HepG2 (cell line): ENCODE measurements around the gene PLIN5. TPM values are rescaled to one million over a fixed set of nuclear protein-coding genes. Genes with fewer than 3 reads are reported as not detected.

Experiments used
- AGO1 ChIP-seq: fragments of 200-400 bp; formaldehyde crosslinking; IDR thresholded peaks from 2 replicates; pipeline ENCODE4 v1.6.1; 2017; ENCODE audit warnings: mild to moderate bottlenecking, low read depth, low read length, moderate library complexity; ENCODE audit not compliant: poor library complexity, severe bottlenecking
- AHDC1 ChIP-seq: sonication (generic); formaldehyde crosslinking; IDR thresholded peaks from 2 replicates; pipeline ENCODE4 v1.5.1; 2020; ENCODE audit warnings: mild to moderate bottlenecking, missing genetic modification reagents, borderline replicate concordance
- ATF2 ChIP-seq: sonication (generic); formaldehyde crosslinking; IDR thresholded peaks from 2 replicates; pipeline ENCODE4 v1.4.0; 2020; ENCODE audit warnings: missing genetic modification reagents
- BCL3 ChIP-seq: sonication (generic); formaldehyde crosslinking; IDR thresholded peaks from 2 replicates; pipeline ENCODE4 v1.5.1; 2020; ENCODE audit warnings: mild to moderate bottlenecking, missing genetic modification reagents, moderate library complexity
- IKZF1 ChIP-seq: fragments of 450-650 bp; IDR thresholded peaks from 2 replicates; pipeline ENCODE4 v1.7.1; 2016
- KDM6A ChIP-seq: IDR thresholded peaks from 2 replicates; pipeline ENCODE4 v1.6.1; 2016; ENCODE audit warnings: low read depth
- KLF6 ChIP-seq: IDR thresholded peaks from 2 replicates; pipeline ENCODE4 v1.8.0; 2016; ENCODE audit warnings: missing biosample characterization, missing genetic modification reagents
- MED13 ChIP-seq: sonication (generic); formaldehyde crosslinking; IDR thresholded peaks from 2 replicates; pipeline ENCODE4 v1.5.0; 2020; ENCODE audit warnings: missing genetic modification reagents
- NCOA5 ChIP-seq: sonication (generic); formaldehyde crosslinking; IDR thresholded peaks from 2 replicates; pipeline ENCODE4 v1.4.0; 2020; ENCODE audit warnings: missing genetic modification reagents
- NFATC3 ChIP-seq: sonication (generic); formaldehyde crosslinking; IDR thresholded peaks from 2 replicates; pipeline ENCODE4 v1.5.1; 2020; ENCODE audit warnings: mild to moderate bottlenecking, missing genetic modification reagents
- SMARCC2 ChIP-seq: fragments of 450-650 bp; IDR thresholded peaks from 2 replicates; pipeline ENCODE4 v1.6.1; 2017; ENCODE audit warnings: antibody characterized with exemption, mild to moderate bottlenecking
- SYNCRIP ChIP-seq: fragments of 200-400 bp; formaldehyde crosslinking; IDR thresholded peaks from 2 replicates; pipeline ENCODE4 v1.6.1; 2018; ENCODE audit warnings: mild to moderate bottlenecking, low read depth, low read length; ENCODE audit not compliant: insufficient read depth
- TIGD3 ChIP-seq: sonication (generic); formaldehyde crosslinking; IDR thresholded peaks from 2 replicates; pipeline ENCODE4 v1.5.1; 2020; ENCODE audit warnings: mild to moderate bottlenecking, missing genetic modification reagents, borderline replicate concordance
- ZNF678 ChIP-seq: sonication (generic); formaldehyde crosslinking; IDR thresholded peaks from 2 replicates; pipeline ENCODE4 v1.4.0; 2020; ENCODE audit warnings: mild to moderate bottlenecking, missing genetic modification reagents
- polyA plus RNA-seq, 8 experiments: library from polyadenylated mRNA; depleted of rRNA in 3 of 8; stranded (reverse) in 7 of 8; unstranded in 1 of 8; fragments of >200 nt; fragmentation: Illumina TruSeq in 4 of 8; extraction: Trizol in 4 of 8; gene quantifications; 2 replicates each; pipeline versions ENCODE4 v1.2.1 to v1.2.3, GENCODE V29; 2011 to 2016; ENCODE audit warnings: low read depth in 4 of 8, missing spikeins in 1 of 8, mixed read lengths in 1 of 8; ENCODE audit not compliant: insufficient read depth in 1 of 8
- total RNA-seq, 5 experiments: library from RNA; depleted of rRNA; stranded (reverse); fragments of >200 nt; fragmentation: Illumina TruSeq; extraction: Trizol; gene quantifications; 2 replicates each; pipeline ENCODE4 v1.2.3, GENCODE V29; 2016; ENCODE audit warnings: low read depth in 1 of 5
- TF ChIP-seq, protein P1 (sequence below): sonication (generic); formaldehyde crosslinking; IDR thresholded peaks from 2 replicates; pipeline ENCODE4 v1.5.1; 2020; ENCODE audit warnings: mild to moderate bottlenecking, missing genetic modification reagents

PLIN5 gene
- total and polyA plus RNA-seq, 2 of the 13 experiments (the other 11 are each of a cell fraction or from before 2014, with no cell fraction given) = 1.8 to 4.8 TPM

GRCh38 chr19:4521888-4522242 is 13.2 kb downstream of the PLIN5 start (continued):
- TF ChIP-seq TIGD3 (no peak), MED13 (CRISPR knock-in tag) (no peak), SMARCC2 (no peak), ZNF678 (no peak), KDM6A (CRISPR knock-in tag) (0 out of 2 replicates have a peak, but pooled peaks have one; percentile 0), AHDC1 (CRISPR knock-in tag) (no peak), ATF2 (CRISPR knock-in tag) (no peak), AGO1 (no peak), KLF6 (CRISPR knock-in tag) (no peak), SYNCRIP (no peak), IKZF1 (no peak), NFATC3 (CRISPR knock-in tag) (no peak), BCL3 (CRISPR knock-in tag) (no peak), NCOA5 (CRISPR knock-in tag) (no peak)
- TF ChIP-seq, protein P1, sequence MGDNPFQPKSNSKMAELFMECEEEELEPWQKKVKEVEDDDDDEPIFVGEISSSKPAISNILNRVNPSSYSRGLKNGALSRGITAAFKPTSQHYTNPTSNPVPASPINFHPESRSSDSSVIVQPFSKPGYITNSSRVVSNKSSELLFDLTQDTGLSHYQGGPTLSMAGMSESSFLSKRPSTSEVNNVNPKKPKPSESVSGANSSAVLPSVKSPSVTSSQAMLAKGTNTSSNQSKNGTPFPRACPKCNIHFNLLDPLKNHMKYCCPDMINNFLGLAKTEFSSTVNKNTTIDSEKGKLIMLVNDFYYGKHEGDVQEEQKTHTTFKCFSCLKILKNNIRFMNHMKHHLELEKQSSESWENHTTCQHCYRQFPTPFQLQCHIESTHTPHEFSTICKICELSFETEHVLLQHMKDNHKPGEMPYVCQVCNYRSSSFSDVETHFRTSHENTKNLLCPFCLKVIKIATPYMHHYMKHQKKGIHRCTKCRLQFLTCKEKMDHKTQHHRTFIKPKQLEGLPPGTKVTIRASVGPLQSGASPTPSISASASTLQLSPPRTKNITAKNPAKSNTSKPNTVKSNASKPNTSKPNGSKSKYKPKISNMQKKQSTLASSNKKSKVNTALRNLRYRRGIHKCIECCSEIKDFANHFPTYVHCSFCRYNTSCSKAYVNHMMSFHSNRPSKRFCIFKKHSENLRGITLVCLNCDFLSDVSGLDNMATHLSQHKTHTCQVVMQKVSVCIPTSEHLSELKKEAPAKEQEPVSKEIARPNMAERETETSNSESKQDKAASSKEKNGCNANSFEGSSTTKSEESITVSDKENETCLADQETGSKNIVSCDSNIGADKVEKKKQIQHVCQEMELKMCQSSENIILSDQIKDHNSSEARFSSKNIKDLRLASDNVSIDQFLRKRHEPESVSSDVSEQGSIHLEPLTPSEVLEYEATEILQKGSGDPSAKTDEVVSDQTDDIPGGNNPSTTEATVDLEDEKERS (CRISPR knock-in tag) = no peak
